SK-N-DZ (cell line): ENCODE data around the gene SHLD1.

Experiments
- DNase-seq: peaks from one replicate; pipeline ENCODE4 v3.0.0-alpha.2; 2015; ENCODE audit warnings: low spot score
- small RNA-seq, 2 experiments: library from RNA; depleted of rRNA; stranded (forward); fragments of <200 nt; gene quantifications; one replicate each; pipeline ENCODE3, GENCODE V24; 2014

The SHLD1 gene

GRCh38 chr20:5893052-5893451, 142.9 kb downstream of the SHLD1 start:
- DNase-seq: no peak

- no peak for DNase-seq
Measured at GRCh38 chr20:5893621-5894020, 143.4 kb downstream of the SHLD1 start.

GRCh38 chr20:5895626-5896025, 145.4 kb downstream of the SHLD1 start:
- DNase-seq: no peak

GRCh38 chr20:5899444-5899843, 149.2 kb downstream of the SHLD1 start:
- no peak for DNase-seq

- DNase-seq: no peak
Measured at GRCh38 chr20:5900908-5901307, 150.7 kb downstream of the SHLD1 start.

- DNase-seq: no peak
Measured at GRCh38 chr20:5908981-5909380, 158.8 kb downstream of the SHLD1 start.

GRCh38 chr20:5910186-5910585, 160.0 kb downstream of the SHLD1 start:
- DNase-seq: no peak

- DNase-seq: no peak
Measured at GRCh38 chr20:5913166-5913565, 163.0 kb downstream of the SHLD1 start.

Small RNA genes lying within 50 kb of the gene (small RNA-seq; reads per million reads assigned to genes)
- gene RNU1-55P: 0 to 0.09 reads per million in 2 experiments
